Measurements from ENCODE around the gene DNMT1. TPM values are rescaled to one million over a fixed set of nuclear protein-coding genes. Genes with fewer than 3 reads are reported as not detected.

Gene DNMT1
- total RNA-seq, 1 experiment from 2014 or later = 383 TPM

GRCh38 chr19:10158485-10158884 lies 36.3 kb downstream of the DNMT1 start:
- POLR2A ChIA-PET (ENCODE audit: low non-redundant PET) = no interaction called here
- no peak for TF ChIP-seq EZH2 (IDR thresholded peaks at IDR 0.05; ENCODE audit: borderline replicate concordance, low read depth, low read length, poor library complexity, severe bottlenecking)
- TF ChIP-seq CTCF (conservative IDR thresholded peaks at IDR 0.05; ENCODE audit: low read depth, low read length) = no peak
- no peak for DNase-seq (ENCODE audit: low spot score)
- H3K9me3 ChIP-seq (ENCODE audit: low read depth, low read length, poor library complexity, severe bottlenecking) = no peaks in the 10 kb centered on the region
- H3K27ac ChIP-seq (ENCODE audit: low read depth, low read length, poor library complexity, severe bottlenecking) = no peak overlapping the region
- H3K4me3 ChIP-seq (ENCODE audit: low read depth, low read length, poor library complexity, severe bottlenecking) = no peak overlapping the region
- peaks cover 100% of the 10 kb centered on the region for H3K36me3 ChIP-seq (ENCODE audit: insufficient read depth, low read length, poor library complexity, severe bottlenecking)
- intact Hi-C loops (cut with micrococcal nuclease; ENCODE audit: unreplicated experiment) = no loop called here
- no TSS peak for BruUV-seq (replicated peaks)
- H3K27me3 ChIP-seq (replicated peaks; ENCODE audit: insufficient read depth, low read depth, low read length, poor library complexity) = no peaks in the 10 kb centered on the region
- no peaks in the 10 kb centered on the region for H3K4me1 ChIP-seq (ENCODE audit: insufficient read depth, low read length, poor library complexity, severe bottlenecking)
- CTCF ChIA-PET = no interaction called here

- Histone ChIP-seq H3K4me1 (ENCODE audit: insufficient read depth, low read length, poor library complexity, severe bottlenecking) (no peaks in the 10 kb centered on the region), H3K36me3 (ENCODE audit: insufficient read depth, low read length, poor library complexity, severe bottlenecking) (peaks cover 100% of the 10 kb centered on the region), H3K9me3 (ENCODE audit: low read depth, low read length, poor library complexity, severe bottlenecking) (no peaks in the 10 kb centered on the region), H3K27me3 (replicated peaks; ENCODE audit: insufficient read depth, low read depth, low read length, poor library complexity) (no peaks in the 10 kb centered on the region), H3K4me3 (ENCODE audit: low read depth, low read length, poor library complexity, severe bottlenecking) (no peak overlapping the region), H3K27ac (ENCODE audit: low read depth, low read length, poor library complexity, severe bottlenecking) (no peak overlapping the region)
- intact Hi-C loops (cut with micrococcal nuclease; ENCODE audit: unreplicated experiment) = no loop called here
- ChIA-PET CTCF (no interaction called here), POLR2A (ENCODE audit: low non-redundant PET) (no interaction called here)
- BruUV-seq (replicated peaks) = no TSS peak
- TF ChIP-seq CTCF (conservative IDR thresholded peaks at IDR 0.05; ENCODE audit: low read depth, low read length) (no peak), EZH2 (IDR thresholded peaks at IDR 0.05; ENCODE audit: borderline replicate concordance, low read depth, low read length, poor library complexity, severe bottlenecking) (no peak)
- DNase-seq (ENCODE audit: low spot score) = no peak
Observed at GRCh38 chr19:10158071-10158470, 36.7 kb downstream of the DNMT1 start.

- CTCF ChIA-PET = no interaction called here
- H3K27me3 ChIP-seq (replicated peaks; ENCODE audit: insufficient read depth, low read depth, low read length, poor library complexity) = no peaks in the 10 kb centered on the region
- POLR2A ChIA-PET (ENCODE audit: low non-redundant PET) = no interaction called here
- H3K9me3 ChIP-seq (ENCODE audit: low read depth, low read length, poor library complexity, severe bottlenecking) = no peaks in the 10 kb centered on the region
- H3K4me3 ChIP-seq (ENCODE audit: low read depth, low read length, poor library complexity, severe bottlenecking) = no peak overlapping the region
- H3K27ac ChIP-seq (ENCODE audit: low read depth, low read length, poor library complexity, severe bottlenecking) = no peak overlapping the region
- H3K4me1 ChIP-seq (ENCODE audit: insufficient read depth, low read length, poor library complexity, severe bottlenecking) = no peaks in the 10 kb centered on the region
- BruUV-seq (replicated peaks) = no TSS peak
- TF ChIP-seq EZH2 (IDR thresholded peaks at IDR 0.05; ENCODE audit: borderline replicate concordance, low read depth, low read length, poor library complexity, severe bottlenecking) (no peak), CTCF (conservative IDR thresholded peaks at IDR 0.05; ENCODE audit: low read depth, low read length) (no peak)
- peaks cover 100% of the 10 kb centered on the region for H3K36me3 ChIP-seq (ENCODE audit: insufficient read depth, low read length, poor library complexity, severe bottlenecking)
- DNase-seq (ENCODE audit: low spot score) = no peak
- intact Hi-C loops (cut with micrococcal nuclease; ENCODE audit: unreplicated experiment) = no loop called here
Observed at GRCh38 chr19:10155839-10156238, 38.9 kb downstream of the DNMT1 start.

All from A673 (cell line).